HG03575 (cell line): ENCODE results near the gene LPP.

Source experiments
- ATAC-seq: cut with Tn5 transposase; IDR thresholded peaks from one replicate; pipeline ENCODE4 v1.9.1; 2021; ENCODE audit not compliant: unreplicated experiment, insufficient number of reproducible peaks, low FRiP score; ENCODE audit errors: extremely low read depth

The LPP gene

DNA sequence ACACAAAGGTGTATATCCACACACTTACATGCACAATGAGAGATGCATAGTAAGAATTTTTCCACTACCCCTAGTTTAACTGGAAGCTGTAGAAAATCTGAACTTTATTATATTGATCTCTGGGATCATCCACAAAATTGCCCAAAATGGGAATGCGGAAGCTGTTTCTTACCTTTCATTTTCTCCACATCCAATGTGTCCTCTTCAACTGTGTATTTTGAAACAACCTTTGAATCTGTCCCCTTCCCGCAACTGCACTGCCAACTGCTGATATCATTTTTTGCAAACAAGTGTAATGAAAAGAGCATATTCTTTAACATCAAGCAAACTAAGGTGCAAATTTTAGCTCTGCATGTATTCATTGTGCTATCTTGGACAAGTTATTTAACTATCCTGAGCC lies 590.2 kb downstream of the LPP start:
- ATAC-seq = no peak

GRCh38 chr3:188745031-188745430 lies 591.1 kb downstream of the LPP start:
- ATAC-seq = no peak

DNA sequence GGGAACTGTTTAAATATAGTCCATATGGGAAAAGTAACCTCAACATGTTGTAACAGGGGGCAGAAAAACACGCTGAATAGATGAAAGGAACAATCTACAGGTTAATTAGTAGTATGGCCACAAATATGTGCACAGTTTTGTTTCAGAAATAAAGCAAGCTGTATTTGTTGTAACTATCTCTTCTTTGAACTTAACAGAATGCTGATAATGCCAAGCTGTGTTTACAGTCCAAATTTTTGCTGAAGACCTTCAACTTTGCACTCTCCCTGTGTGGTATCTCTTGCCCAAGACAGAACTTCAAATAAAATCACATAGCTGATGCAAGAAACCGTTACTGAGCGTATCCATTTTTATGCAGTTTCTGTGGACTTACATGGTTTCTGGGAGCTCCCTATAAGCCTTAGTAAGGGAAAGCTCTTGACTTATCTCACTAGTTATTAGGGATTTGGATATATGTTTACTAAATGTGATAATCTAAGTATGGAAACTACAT lies 592.4 kb downstream of the LPP start:
- no peak for ATAC-seq

DNA sequence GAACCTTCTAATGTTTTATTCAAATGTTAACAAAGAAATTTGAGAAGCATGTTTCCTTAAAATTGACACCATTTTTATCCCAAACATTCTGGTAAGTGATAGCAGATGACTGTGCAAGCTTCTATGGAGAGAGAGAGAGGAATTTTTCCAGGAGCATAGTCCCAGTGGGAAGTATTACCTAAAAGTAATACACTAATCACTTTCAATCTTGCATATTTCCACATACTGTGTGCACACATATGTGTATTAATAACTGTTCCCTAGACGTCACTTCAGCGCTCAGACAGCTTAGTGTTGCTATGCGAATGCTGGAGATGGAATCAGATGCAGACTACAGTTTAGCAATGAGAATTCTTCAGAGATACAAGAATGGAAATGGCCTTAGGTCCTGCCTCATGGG lies 593.5 kb downstream of the LPP start:
- ATAC-seq = no peak

- no peak for ATAC-seq
Observed at GRCh38 chr3:188749010-188749617, 595.2 kb downstream of the LPP start.

- ATAC-seq = no peak
Observed at GRCh38 chr3:188749830-188750229, 595.9 kb downstream of the LPP start.

GRCh38 chr3:188750617-188751016 lies 596.7 kb downstream of the LPP start:
- ATAC-seq = no peak

GRCh38 chr3:188752850-188753249 lies 598.9 kb downstream of the LPP start:
- ATAC-seq = no peak

- ATAC-seq = no peak
Observed at GRCh38 chr3:188754267-188754666, 600.3 kb downstream of the LPP start.

DNA sequence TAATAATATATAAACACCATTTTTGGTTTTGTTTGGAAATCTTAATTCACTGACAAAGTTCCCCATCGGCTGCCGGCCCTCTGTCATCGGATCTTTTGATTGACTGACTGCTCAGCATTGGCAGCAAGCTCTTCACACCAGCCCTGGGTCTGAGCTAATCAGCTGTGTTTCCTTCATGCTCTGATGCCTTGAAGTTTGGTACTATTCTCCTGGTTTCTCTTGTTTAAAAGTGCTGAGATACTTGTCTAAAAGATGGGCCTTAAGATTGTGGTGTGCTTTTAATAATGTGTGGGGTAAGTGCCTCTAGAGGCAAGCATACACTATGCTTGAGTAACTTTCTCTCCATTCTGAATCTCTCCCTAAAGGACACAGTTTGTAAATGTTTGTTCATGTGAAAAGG lies 602.3 kb downstream of the LPP start:
- ATAC-seq = no peak

- no peak for ATAC-seq
Observed at GRCh38 chr3:188759336-188760005, 605.5 kb downstream of the LPP start.

DNA sequence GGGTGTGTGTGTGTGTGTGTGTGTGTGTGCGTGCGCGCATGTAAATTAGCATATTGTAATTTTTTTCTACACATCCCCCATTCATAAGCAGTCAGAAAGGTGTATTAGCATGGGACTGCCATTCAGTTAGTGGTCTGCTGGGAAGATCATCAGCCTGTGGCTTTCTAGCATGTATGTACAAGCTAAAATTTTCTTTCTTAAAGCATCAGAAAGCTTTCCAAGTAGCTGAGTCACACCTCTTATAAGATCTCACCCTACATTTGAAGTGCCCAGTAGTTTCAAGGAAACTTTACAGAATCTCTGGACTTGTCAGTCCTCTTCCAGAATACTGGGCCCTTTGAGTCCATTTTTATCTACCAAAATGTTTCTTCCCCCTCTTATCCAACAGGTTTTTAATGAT lies 606.5 kb downstream of the LPP start:
- no peak for ATAC-seq

GRCh38 chr3:188761439-188761838 lies 607.5 kb downstream of the LPP start:
- no peak for ATAC-seq

- no peak for ATAC-seq
Observed at GRCh38 chr3:188761964-188762363, 608.0 kb downstream of the LPP start.

DNA sequence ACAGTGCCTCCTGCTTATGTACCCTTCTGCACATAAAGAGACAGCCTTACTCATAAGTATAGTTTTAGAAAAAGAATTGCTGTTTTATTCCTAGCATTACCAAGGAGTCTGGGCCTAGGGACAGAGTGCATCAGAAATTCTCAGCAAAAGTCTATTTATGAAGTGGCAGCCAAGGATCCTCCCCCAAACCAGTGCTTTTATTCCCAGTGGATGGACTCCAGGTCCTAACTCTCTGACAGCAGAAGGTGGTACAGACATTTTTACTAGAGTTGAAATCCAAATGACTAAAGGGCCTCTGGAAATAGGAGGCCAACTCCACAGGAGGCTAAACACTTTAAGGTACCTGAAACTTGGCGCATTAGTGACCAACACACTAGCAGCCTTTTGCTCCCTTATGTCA lies 610.7 kb downstream of the LPP start:
- ATAC-seq = no peak

DNA sequence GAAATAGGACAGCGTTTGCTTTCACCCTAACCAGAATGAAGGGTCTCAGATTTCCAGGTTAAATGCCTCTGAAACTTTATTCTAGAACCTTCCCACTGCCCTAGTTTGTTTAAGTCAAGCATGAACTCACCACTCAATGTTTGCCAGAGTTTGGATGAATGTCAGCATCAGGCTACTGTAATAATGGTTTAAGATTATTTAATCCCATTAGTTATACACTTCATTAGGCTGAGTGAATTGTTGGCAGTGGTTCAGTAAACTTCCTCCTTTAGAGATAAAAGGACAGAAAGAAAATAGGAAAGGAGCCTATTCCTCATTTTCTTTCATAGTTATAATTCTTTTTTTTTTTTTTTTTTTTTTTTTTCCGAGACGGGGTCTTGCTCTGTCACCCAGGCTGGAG lies 615.9 kb downstream of the LPP start:
- ATAC-seq = no peak

DNA sequence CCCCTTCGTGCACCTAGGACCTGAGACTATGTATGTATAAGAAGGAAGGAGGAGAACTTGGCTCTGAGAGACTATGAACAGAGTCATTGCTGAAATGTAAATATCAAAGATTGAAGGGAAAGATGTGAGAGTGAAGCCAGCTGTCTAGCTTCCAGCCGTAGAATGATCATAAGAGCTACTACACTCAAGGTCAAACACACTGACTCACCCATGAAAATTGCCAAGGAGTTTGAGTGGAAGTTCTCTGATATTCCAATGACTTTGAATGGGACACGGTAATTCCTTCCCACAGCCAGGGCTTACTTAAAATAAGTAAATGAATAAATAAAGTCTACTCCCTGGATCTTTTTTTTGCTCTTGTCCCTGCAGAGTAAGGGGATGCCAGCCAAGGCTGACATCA lies 618.9 kb downstream of the LPP start:
- ATAC-seq = no peak

GRCh38 chr3:188775412-188775811 lies 621.5 kb downstream of the LPP start:
- no peak for ATAC-seq

GRCh38 chr3:188776447-188776846 lies 622.5 kb downstream of the LPP start:
- no peak for ATAC-seq

DNA sequence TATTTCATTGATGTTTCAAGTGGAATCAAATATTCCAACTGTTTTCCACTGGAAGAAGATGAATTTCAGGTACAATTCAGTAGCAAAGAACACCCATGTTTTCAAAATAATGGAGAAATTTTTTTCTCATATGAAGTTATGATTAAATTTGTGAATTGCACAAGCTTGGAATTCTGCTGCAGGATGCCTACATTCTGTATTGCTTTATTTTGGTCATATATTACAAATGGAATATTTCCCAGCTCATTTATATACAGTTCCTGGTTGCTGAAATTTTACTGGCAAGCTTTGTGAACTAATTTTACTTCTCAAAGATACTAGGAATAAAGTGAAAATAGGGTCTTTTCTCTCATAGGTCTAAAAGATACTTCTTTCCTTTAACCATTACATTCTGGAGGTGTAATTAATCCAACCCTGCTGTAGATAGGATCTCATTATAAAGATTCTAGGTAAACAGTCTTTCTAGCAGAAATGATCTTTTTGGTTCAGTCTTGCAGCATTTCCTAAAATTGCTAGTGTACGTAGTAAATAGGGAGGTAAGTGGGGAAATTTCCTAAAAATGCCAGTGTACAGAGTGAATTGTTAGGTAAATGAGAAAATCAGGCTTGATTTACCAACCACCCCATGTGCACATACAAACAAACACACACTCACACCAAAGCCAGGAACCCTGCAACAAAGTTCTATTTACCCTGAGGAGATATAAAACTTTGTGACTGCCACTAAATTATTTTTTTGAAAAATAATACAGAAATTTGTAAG lies 624.3 kb downstream of the LPP start:
- no peak for ATAC-seq
